IPS-15b (cell line): Measurements from ENCODE around the gene C2orf80.
"Not testable (repeated sequence)": the region's sequence is repeated elsewhere in the genome, so short reads cannot be mapped to it uniquely, and the experiment has no call there.

Source experiments
- H3K27me3 ChIP-seq: one replicate; pipeline ENCODE4 v1.6.1; 2013; ENCODE audit warnings: low read length; ENCODE audit not compliant: control insufficient read depth, insufficient read depth
- H3K36me3 ChIP-seq: one replicate; pipeline ENCODE4 v1.6.1; 2013; ENCODE audit warnings: low read length; ENCODE audit not compliant: control insufficient read depth, insufficient read depth
- H3K4me1 ChIP-seq: one replicate; pipeline ENCODE4 v1.6.1; 2013; ENCODE audit warnings: mild to moderate bottlenecking, low read length; ENCODE audit not compliant: control insufficient read depth, insufficient read depth
- H3K4me3 ChIP-seq: one replicate; pipeline ENCODE4 v1.5.1; 2013; ENCODE audit warnings: low read depth, low read length
- H3K9ac ChIP-seq: one replicate; pipeline ENCODE4 v1.6.1; 2013; ENCODE audit warnings: low read depth, mild to moderate bottlenecking, low read length
- H3K9me3 ChIP-seq: one replicate; pipeline ENCODE4 v1.6.1; 2013; ENCODE audit warnings: mild to moderate bottlenecking, low read length; ENCODE audit not compliant: control insufficient read depth, insufficient read depth

C2orf80 gene

DNA sequence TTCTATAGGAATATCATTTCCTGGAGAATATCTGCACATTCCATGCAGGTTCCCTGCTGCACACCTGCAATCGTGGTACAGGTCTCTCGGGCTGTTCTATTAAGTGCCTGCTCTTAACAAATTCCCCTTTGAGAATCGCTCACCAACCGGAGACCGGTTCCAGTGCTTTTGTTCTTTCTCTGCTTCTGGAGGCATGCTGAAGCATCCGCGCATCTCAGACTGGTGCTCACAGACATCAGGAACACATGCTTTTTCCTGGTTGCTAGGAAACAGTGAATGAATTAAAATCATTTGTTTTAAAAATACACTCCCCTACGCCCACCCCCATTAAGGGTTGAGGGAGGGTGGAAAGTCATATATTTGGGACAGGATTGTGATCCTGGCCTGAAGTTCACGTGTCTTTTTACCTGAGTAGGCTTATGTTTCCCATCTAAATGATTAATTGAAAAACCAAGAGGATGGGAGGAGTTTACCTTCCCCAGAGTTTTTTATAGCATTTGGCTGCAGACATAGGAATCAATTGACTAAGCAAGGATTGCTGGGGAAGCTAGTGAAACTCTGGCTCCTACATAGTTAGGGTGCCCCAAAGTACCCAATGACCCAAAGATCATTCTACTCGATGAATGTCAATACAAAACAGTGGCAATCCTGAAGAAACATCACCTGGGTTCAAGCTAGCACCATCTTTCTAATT is at the start of gene C2orf80:
Gene C2orf80 (minus strand): TSS at position 221 of the 694 bp plus-strand sequence. CDS start 3,044 bp downstream, outside the sequence.
- Histone ChIP-seq H3K9ac (no peak within 1 kb of the TSS), H3K9me3 (no peaks in the 10 kb centered on the region), H3K27me3 (no peaks in the 10 kb centered on the region), H3K4me3 (no peak within 1 kb of the TSS), H3K4me1 (peaks cover 3% of the 10 kb centered on the region), H3K36me3 (no peaks in the 10 kb centered on the region)

DNA sequence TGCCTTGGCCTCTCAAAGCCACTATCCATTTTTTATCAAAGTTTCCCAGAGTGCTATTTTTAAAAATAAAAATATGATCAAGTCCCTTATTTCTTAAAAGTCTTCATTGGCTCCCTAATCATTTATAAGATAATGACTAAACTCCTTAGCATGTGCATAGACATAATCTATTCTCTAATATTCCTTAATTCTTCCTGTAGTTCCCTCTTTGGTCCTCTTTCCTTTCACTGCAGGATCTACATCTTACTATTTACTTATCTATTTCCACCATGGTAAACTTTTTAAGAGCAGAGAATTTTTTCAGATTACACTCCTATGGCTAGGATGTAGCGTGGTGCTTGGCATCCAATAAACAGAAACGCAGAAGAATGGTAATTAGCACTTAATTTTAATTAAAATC is 46.0 kb upstream of the C2orf80 start:
- no peaks in the 10 kb centered on the region for H3K27me3 ChIP-seq
- H3K4me1 ChIP-seq = no peaks in the 10 kb centered on the region
- H3K9ac ChIP-seq = no peak overlapping the region
- H3K4me3 ChIP-seq = no peak overlapping the region
- peaks cover 22% of the 10 kb centered on the region for H3K36me3 ChIP-seq
- no peaks in the 10 kb centered on the region for H3K9me3 ChIP-seq

DNA sequence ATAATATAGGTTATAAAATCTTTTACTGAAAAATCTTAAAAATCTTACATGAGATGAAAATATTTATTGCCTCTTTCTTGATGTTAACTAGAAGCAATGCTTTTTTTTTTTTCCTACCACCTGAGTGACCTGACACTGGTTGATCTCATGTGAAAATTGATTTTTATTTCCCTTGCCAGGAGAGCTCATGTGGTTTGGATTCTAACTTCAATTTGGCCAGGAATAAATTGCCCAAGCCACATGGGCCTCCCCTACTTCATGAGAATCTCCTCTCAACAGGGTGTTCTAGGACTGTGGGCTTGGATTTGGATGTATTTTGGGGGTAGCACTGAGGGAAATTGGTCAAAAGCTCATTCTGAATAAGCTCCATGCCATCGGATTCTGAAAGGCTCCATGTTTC is 45.0 kb upstream of the C2orf80 start:
- H3K4me1 ChIP-seq = no peaks in the 10 kb centered on the region
- H3K27me3 ChIP-seq = no peaks in the 10 kb centered on the region
- H3K4me3 ChIP-seq = no peak overlapping the region
- H3K9me3 ChIP-seq = no peaks in the 10 kb centered on the region
- H3K36me3 ChIP-seq = peaks cover 15% of the 10 kb centered on the region
- H3K9ac ChIP-seq = no peak overlapping the region

DNA sequence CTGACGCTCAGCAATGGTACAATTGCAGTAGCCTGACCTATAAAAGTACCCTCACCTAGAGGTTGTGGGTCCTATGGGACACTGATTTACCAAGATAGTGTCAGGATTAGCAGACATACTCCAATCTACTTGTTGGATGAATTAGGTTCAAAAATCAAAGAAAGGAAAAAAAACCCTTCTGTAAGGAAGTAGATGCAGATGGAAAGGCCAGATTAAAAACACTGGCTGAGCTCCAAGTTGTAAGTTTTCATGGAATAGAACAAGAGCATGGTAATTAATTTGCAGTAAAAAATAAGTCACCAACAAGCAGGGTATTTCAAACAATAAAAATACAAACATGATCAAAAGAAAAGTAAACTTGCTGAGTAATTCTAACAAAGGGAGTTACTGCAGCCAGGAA is 38.6 kb upstream of the C2orf80 start:
- Histone ChIP-seq H3K9me3 (no peaks in the 10 kb centered on the region), H3K27me3 (no peaks in the 10 kb centered on the region), H3K4me3 (no peak overlapping the region), H3K36me3 (no peaks in the 10 kb centered on the region), H3K9ac (no peak overlapping the region), H3K4me1 (no peaks in the 10 kb centered on the region)

DNA sequence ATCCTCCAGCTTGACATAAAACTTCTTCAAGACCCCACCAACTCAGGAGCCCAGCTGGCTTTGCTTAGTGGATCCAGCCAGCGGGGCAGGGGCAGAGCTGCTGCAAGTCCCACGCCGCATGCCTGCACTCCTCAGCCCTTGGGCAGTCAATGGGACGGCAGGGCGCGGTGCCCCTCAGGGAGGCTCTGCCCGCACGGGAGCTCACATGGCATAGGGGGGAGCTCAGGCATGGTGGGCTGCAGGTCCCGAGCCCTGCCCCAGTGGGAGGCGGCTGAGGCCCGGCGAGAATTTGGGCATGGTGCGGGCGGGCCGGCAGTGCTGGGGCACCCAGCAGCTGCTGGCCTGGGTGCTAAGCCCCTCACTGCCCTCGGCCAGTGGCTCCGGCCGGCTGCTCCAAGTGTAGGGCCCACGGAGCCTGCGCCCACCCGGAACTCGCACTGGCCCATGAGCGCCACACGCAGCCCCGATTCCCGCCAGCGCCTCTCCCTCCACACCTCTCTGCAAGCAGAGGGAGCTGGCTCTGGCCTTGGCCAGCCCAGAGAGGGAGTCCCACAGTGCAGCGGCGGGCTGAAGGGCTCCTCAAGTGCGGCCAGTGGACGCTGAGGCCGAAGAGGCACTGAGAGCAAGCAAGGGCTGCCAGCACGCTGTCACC is 37.9 kb upstream of the C2orf80 start:
- H3K9me3 ChIP-seq = no peaks in the 10 kb centered on the region

DNA sequence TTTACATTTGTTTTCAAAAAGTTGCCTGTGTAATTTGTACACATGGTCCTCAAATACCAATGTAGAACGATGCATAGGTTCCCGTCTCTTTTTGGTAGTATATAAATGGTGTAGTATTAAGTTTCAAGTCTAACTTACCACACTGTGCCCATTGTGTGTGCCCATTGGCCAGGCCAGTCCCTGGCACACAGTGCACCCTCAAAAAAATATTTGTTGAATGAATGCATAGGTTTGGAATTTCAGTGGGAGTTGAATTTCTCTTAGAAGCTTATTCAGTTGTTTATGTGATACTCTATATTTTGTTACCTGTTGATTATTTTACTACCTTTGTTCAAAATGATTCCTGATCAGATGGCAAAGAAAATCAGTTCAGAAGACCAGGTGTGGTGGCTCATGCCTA is 35.0 kb upstream of the C2orf80 start:
- Histone ChIP-seq H3K9ac (no peak overlapping the region), H3K4me3 (no peak overlapping the region), H3K9me3 (no peaks in the 10 kb centered on the region), H3K27me3 (no peaks in the 10 kb centered on the region), H3K4me1 (no peaks in the 10 kb centered on the region), H3K36me3 (no peaks in the 10 kb centered on the region)

More for the DNA sequence above, 37.9 kb upstream of the C2orf80 start:
- Histone ChIP-seq H3K36me3 (no peaks in the 10 kb centered on the region), H3K4me1 (no peaks in the 10 kb centered on the region), H3K9ac (no peak overlapping the region), H3K4me3 (no peak overlapping the region), H3K27me3 (no peaks in the 10 kb centered on the region)

DNA sequence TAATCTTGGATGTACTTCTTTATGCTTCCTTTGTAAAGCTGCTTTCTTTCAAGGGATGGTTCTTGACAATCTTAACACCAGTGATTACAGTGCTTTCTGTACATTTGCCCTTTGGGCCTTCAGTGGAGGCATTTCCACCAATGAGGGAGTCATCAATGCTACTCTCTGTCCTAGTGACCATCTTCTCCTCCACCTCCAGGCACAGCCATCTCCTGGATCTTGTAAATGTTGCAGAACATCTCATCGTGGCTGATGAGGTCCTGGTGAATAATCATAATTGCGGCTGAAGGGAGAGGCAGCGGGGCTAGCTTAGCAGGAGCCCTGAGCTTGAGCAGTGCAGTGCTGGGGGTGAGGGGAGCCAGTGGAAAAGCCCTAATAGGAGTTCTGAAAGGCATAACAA is 32.5 kb upstream of the C2orf80 start:
- Histone ChIP-seq H3K4me1 (no peaks in the 10 kb centered on the region), H3K27me3 (no peaks in the 10 kb centered on the region), H3K9me3 (no peaks in the 10 kb centered on the region), H3K36me3 (no peaks in the 10 kb centered on the region), H3K4me3 (no peak overlapping the region), H3K9ac (no peak overlapping the region)

DNA sequence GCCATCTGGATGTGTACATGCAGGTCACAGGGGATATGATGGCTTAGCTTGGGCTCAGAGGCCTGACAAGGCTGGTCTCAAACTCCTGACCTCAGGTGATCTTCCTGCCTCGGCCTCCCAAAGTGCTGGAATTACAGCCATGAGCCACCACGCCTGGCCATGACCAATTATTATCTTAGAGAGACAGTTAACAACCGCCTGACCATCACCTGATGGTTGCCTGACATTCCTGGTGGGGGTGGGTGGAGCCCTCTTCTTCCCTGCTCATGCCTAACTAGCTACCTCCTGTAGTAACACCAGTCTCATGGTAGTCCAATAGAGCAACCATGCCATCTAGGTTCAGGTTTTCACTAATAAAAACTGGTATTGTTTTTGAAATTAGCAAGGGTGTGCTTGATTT is 32.0 kb upstream of the C2orf80 start:
- not testable (repeated sequence) for H3K27me3 ChIP-seq, H3K9ac ChIP-seq, H3K4me3 ChIP-seq, H3K36me3 ChIP-seq, H3K9me3 ChIP-seq, H3K4me1 ChIP-seq

DNA sequence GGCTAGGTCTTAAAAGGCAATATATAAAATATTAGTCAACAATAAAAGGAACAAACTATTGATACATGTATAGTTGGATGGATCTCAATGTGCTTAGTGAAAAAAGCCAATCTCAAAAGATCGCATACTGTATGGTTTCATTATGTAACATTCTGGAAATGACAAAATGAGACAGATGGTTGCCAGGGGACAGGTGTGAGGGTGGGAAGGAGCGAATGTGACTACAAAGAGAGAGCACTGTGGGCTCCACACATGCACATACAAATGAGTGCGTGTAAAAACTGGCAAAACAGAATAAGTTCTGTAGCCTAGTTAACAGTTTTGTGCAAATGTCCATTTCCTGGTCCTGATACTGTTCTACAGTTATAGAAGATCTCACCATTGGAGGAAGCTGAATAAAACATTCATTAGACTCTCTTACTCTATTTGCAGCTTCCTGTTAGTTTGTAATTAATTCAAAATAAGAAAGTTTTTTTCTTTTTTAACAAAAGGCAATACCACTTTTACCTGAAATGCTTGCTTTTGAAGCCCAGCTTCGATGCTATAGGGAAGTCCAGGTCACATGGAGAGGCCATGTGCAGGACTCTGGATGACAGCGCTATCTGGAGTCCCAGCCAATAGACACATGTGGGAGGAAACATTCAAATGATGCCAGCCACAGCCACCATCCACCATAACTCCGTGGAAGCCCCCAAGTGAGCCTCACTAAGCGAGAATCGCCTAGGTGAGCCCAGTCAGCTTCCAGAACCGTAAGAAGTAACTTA is 21.0 kb upstream of the C2orf80 start:
- no peaks in the 10 kb centered on the region for H3K4me1 ChIP-seq
- H3K27me3 ChIP-seq = no peaks in the 10 kb centered on the region
- no peaks in the 10 kb centered on the region for H3K36me3 ChIP-seq
- no peak overlapping the region for H3K4me3 ChIP-seq
- H3K9ac ChIP-seq = no peak overlapping the region
- H3K9me3 ChIP-seq = no peaks in the 10 kb centered on the region

DNA sequence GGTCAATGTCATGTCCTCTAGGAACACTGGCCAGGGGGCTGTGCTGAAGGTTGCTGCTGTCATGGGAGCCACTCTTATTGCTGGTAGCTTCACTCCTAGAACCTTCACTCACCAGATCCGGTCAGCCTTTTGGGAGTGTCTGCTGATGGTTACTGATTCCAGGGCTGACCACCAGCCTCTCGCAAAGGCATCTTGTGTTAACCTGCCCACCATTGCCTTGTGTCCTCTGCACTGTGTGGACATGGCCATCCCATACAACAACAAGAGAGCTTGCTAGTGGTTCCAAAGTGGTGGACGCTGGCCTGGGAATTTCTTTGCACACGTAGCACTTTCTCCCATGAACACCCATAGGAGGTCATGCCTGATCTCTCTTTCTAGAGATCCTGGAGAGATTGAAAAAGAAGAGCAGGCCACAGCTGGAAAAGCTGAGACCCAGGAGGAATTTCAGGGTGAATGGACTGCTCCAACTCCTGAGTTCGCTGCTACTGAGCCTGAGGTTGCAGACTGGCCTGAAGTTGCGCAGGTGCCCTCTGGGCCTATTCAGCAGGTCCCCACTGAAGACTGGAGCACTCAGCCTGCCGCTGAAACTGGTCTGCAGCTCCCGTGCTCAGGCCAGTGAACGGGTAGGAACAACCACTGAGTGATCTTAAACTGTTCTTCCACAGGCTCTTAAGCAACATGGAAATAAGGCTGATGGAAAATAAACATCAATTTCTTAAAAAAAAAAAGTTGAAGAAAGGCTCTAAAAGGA is 18.7 kb upstream of the C2orf80 start:
- Histone ChIP-seq H3K4me3 (no peak overlapping the region), H3K27me3 (no peaks in the 10 kb centered on the region), H3K36me3 (no peaks in the 10 kb centered on the region), H3K9ac (no peak overlapping the region), H3K4me1 (no peaks in the 10 kb centered on the region), H3K9me3 (no peaks in the 10 kb centered on the region)

DNA sequence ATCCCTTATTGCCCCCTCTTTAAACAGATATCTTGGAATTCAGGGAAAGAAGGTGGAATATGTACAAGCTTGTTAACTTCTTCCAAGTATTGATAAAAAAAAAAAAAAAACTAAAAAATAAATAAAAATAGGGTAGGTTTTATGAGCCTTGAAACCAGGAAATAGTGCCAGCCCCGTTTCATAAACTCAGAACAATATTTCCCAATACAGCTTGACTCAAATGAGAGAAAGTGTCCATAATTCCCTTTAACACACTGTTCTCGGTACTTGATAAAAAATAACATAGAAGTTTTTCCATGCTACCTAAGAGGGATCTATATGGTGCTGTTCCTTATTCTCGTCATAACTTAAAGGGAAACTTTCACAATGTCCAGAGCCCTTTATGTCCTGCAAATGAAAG is 17.9 kb upstream of the C2orf80 start:
- Histone ChIP-seq H3K9ac (no peak overlapping the region), H3K27me3 (no peaks in the 10 kb centered on the region)

More for the DNA sequence above, 17.9 kb upstream of the C2orf80 start:
- Histone ChIP-seq H3K4me3 (no peak overlapping the region), H3K4me1 (no peaks in the 10 kb centered on the region), H3K36me3 (no peaks in the 10 kb centered on the region), H3K9me3 (no peaks in the 10 kb centered on the region)
